K562 (cell line): ENCODE data around the gene SNRNP200. TPM values are rescaled to one million over a fixed set of nuclear protein-coding genes. Genes with fewer than 3 reads are reported as not detected.

ENCODE experiments used
- ATAC-seq: fragments of 200-7000 bp; cut with Tn5 transposase; 3 replicates; pipeline ENCODE4 v1.9.1; 2020; ENCODE audit warnings: moderate library complexity
- BruUV-seq: library from RNA; stranded (reverse); fragments of 400-500 nt; replicated peaks from 2 replicates; lab custom pipeline; 2021; lab: Mats Ljungman, UMichigan
- CTCF ChIA-PET: fragments of 300-600 bp; formaldehyde crosslinking; extraction: SDS; loops from one replicate; lab custom pipeline; 2021; ENCODE audit warnings: low intra/inter-chr PET ratio; lab: Yijun Ruan, JAX
- POLR2A ChIA-PET: fragments of 300-600, 350-650 bp; sonication (Branson Sonifier 250); formaldehyde crosslinking; extraction: SDS; loops from one replicate; lab custom pipeline; 2021; ENCODE audit warnings: antibody characterized with exemption, inconsistent platforms; lab: Yijun Ruan, JAX
- DNase-seq, 4 experiments: peaks; one replicate each; pipeline versions ENCODE4 v3.0.0 to v3.0.0-alpha.2; 2011 to 2018; ENCODE audit warnings: low spot score in 3 of 4, mixed read lengths in 3 of 4; ENCODE audit errors: extremely low read depth in 1 of 4
- FAIRE-seq: peaks from 2 replicates; lab custom pipeline; 2011; peaks lifted over from hg19 to GRCh38; lab: Jason Lieb, UNC
- H2AFZ ChIP-seq: 2 replicates; pipeline ENCODE4 v1.6.0; 2011; ENCODE audit warnings: low read depth, low read length, control low read depth, inconsistent platforms
- H3K27ac ChIP-seq: fragments of 200-600 bp; 3 replicates; pipeline ENCODE4 v1.8.0; 2011; ENCODE audit warnings: low read depth, mild to moderate bottlenecking, control low read depth, inconsistent platforms, low read length, moderate library complexity, mixed read lengths; ENCODE audit errors: extremely low read depth
- H3K27me3 ChIP-seq, 2 experiments: fragments of 300-600 bp in 1 of 2; 2 replicates in 1 of 2; 3 replicates in 1 of 2; pipeline versions ENCODE4 v1.6.0 to v1.8.0; 2011; ENCODE audit warnings: inconsistent platforms in 2 of 2, low read length in 2 of 2, mild to moderate bottlenecking in 1 of 2, mixed read lengths in 1 of 2, moderate library complexity in 1 of 2; ENCODE audit not compliant: control insufficient read depth in 2 of 2, insufficient read depth in 2 of 2
- H3K36me3 ChIP-seq: fragments of 300-600 bp; 3 replicates; pipeline ENCODE4 v1.8.0; 2011; ENCODE audit warnings: mild to moderate bottlenecking, low read length, inconsistent platforms; ENCODE audit not compliant: control insufficient read depth, insufficient read depth
- H3K4me1 ChIP-seq, 2 experiments: fragments of 200-600 bp in 1 of 2; replicated peaks in 1 of 2; 2 replicates in 1 of 2; 3 replicates in 1 of 2; pipeline versions ENCODE4 v1.5.1 to v1.8.0; 2011; ENCODE audit warnings: inconsistent platforms in 2 of 2, low read length in 2 of 2, mild to moderate bottlenecking in 1 of 2, mixed read lengths in 1 of 2, moderate library complexity in 1 of 2; ENCODE audit not compliant: control insufficient read depth in 2 of 2, insufficient read depth in 2 of 2
- H3K4me2 ChIP-seq: 2 replicates; pipeline ENCODE4 v1.6.1; 2011; ENCODE audit warnings: low read length, control low read depth, inconsistent platforms, mixed read lengths; ENCODE audit not compliant: insufficient read depth
- H3K4me3 ChIP-seq: fragments of 200-600 bp; sonication (generic), shearing (Covaris generic); 2 replicates; pipeline ENCODE4 v1.5.1; 2016; ENCODE audit warnings: control low read depth, inconsistent platforms
- H3K79me2 ChIP-seq: fragments of 200-600 bp; 3 replicates; pipeline ENCODE4 v1.8.0; 2011; ENCODE audit warnings: low read length, inconsistent platforms; ENCODE audit not compliant: control insufficient read depth, insufficient read depth
- H3K9ac ChIP-seq, 2 experiments: 2 replicates each; pipeline versions ENCODE4 v1.6.0 to v1.6.1; 2011; ENCODE audit warnings: low read depth in 2 of 2, low read length in 2 of 2, control low read depth in 1 of 2, inconsistent platforms in 1 of 2, mild to moderate bottlenecking in 1 of 2, mixed read lengths in 1 of 2; ENCODE audit not compliant: insufficient read depth in 1 of 2
- H3K9me1 ChIP-seq: one replicate; pipeline ENCODE4 v1.6.0; 2011; ENCODE audit warnings: inconsistent platforms, mild to moderate bottlenecking, low read length, moderate library complexity; ENCODE audit not compliant: control insufficient read depth, insufficient read depth
- H3K9me3 ChIP-seq: replicated peaks from 2 replicates; pipeline ENCODE4 v1.5.1; 2011; ENCODE audit warnings: low read depth, low read length, inconsistent platforms; ENCODE audit not compliant: control insufficient read depth, insufficient read depth
- H4K20me1 ChIP-seq: replicated peaks from 2 replicates; pipeline ENCODE4 v1.6.1; 2011; ENCODE audit warnings: low read length, inconsistent platforms, mixed read lengths; ENCODE audit not compliant: control insufficient read depth, insufficient read depth
- FOXJ2 ChIP-seq: fragments of 200-800 bp; sonication (Bioruptor generic); IDR thresholded peaks from 2 replicates; pipeline ENCODE4 v1.6.1; 2016; ENCODE audit warnings: missing genetic modification characterization, missing compliant biosample characterization
- NONO ChIP-seq, 2 experiments: fragments of 200-400 bp in 1 of 2; fragments of 450-650 bp in 1 of 2; formaldehyde crosslinking in 1 of 2; IDR thresholded peaks; 2 replicates each; pipeline ENCODE4 v1.6.1; 2017; ENCODE audit warnings: low read depth in 2 of 2, mild to moderate bottlenecking in 2 of 2, moderate library complexity in 2 of 2, low read length in 1 of 2
- PCBP1 ChIP-seq: fragments of 200-400 bp; formaldehyde crosslinking; IDR thresholded peaks from 2 replicates; pipeline ENCODE4 v1.6.1; 2018; ENCODE audit warnings: mild to moderate bottlenecking, low read depth, low read length; ENCODE audit not compliant: poor library complexity, severe bottlenecking
- TARDBP ChIP-seq: fragments of 450-650 bp; IDR thresholded peaks from 2 replicates; pipeline ENCODE4 v1.6.1; 2016
- WGBS: fragments of 100-300 bp; shearing (Covaris generic); methylation state at CpG from one replicate; pipeline ENCODE4 v1.1.6; 2016; ENCODE audit warnings: low coverage, mixed read lengths; ENCODE audit not compliant: insufficient coverage; ENCODE audit errors: missing lambda C conversion rate; 5-methylcytosine and 5-hydroxymethylcytosine counted together
- in situ Hi-C: fragments of 300-500 bp; cut with MboI; formaldehyde crosslinking; loops from 4 replicates; pipeline ENCODE4 v1.15.0; 2018; ENCODE audit warnings: inconsistent platforms, mixed read lengths
- intact Hi-C: fragments of 100-400 bp; cut with micrococcal nuclease; formaldehyde crosslinking; loops from 2 replicates; pipeline ENCODE4 v1.14.2; 2022
- polyA plus RNA-seq, 8 experiments: library from polyadenylated mRNA; depleted of rRNA in 4 of 8; stranded (reverse) in 5 of 8; unstranded in 3 of 8; fragments of >200 nt; fragmentation: Nextera tagmentation in 2 of 8; fragmentation: Illumina TruSeq in 1 of 8; extraction: Ambion mirVana in 2 of 8; extraction: Trizol in 1 of 8; gene quantifications; 2 replicates each; pipeline versions ENCODE4 v1.2.1 to v1.2.3, GENCODE V29; 2011 to 2014; ENCODE audit warnings: inconsistent platforms in 1 of 8, missing spikeins in 1 of 8
- total RNA-seq, 7 experiments: library from RNA; depleted of rRNA in 6 of 7; stranded (reverse); fragments of >200 nt in 6 of 7; fragmentation: Illumina TruSeq in 2 of 7; extraction: Trizol in 2 of 7; gene quantifications; 2 replicates each; pipeline versions ENCODE4 v1.2.1 to v1.2.3, GENCODE V29; 2011 to 2021; ENCODE audit warnings: low replicate concordance in 1 of 7
- TF ChIP-seq, protein P1 (sequence below): fragments of 250-450 bp; sonication (Bioruptor Pico); IDR thresholded peaks from 2 replicates; pipeline ENCODE4 v1.8.0; 2022; ENCODE audit warnings: inconsistent platforms
- TF ChIP-seq, protein P2 (sequence below): fragments of 250-450 bp; sonication (Bioruptor Pico); IDR thresholded peaks from 2 replicates; pipeline ENCODE4 v1.4.0; 2020; ENCODE audit warnings: mild to moderate bottlenecking, moderate library complexity
- TF ChIP-seq, protein P3 (sequence below): sonication (generic); formaldehyde crosslinking; IDR thresholded peaks from 2 replicates; pipeline ENCODE4 v1.4.0; 2020; ENCODE audit warnings: mild to moderate bottlenecking, missing genetic modification reagents
- TF ChIP-seq, protein P4 (sequence below): fragments of 450-650 bp; IDR thresholded peaks from 2 replicates; pipeline ENCODE4 v1.6.1; 2016; ENCODE audit warnings: mild to moderate bottlenecking
- TF ChIP-seq, protein P5 (sequence below): fragments of 450-650 bp; IDR thresholded peaks from 2 replicates; pipeline ENCODE4 v1.6.1; 2016; ENCODE audit warnings: antibody characterized with exemption

Gene SNRNP200
- total and polyA plus RNA-seq, 9 of the 15 experiments (the other 6 are each of a cell fraction or from before 2014, with no cell fraction given), result 76.1 to 231 (median 155) TPM

DNA sequence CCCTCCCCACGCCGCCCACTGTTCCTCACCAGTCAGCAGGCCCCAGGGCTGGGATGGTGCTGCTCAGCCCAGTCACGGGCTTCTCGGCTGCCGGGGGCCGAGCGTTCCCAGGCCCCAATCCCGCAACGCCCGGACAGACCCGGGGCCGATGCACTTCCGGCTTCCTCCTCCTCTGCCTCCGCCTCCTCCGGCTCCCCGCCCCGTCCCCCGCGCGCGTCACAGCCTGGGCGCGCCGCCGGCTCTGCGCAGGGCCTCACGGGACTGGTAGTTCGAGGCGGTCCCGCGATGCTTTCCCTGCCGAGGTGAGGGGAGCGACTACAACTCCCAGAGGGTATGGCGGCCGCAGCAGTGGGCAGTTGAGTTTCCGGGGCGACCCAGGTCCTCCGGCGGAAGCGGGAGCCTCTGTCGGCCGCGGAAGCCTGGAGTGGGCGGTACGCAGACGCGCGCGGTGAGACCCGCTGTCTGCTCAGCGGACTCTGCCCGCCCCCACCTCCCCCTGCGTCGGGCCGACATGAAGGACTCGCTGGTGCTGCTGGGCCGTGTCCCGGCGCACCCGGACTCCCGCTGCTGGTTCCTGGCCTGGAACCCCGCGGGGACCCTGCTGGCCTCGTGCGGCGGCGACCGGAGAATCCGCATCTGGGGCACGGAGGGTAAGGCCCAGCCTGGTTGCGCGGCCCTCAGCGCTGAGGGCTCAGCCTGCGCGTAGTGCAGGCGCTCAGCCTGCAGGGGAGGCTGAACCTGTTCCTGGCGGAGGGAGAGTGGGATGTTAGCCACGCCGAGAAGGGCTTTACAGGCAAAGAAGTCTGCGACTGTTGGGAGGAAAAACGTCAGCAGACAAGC is 39.3 kb downstream of the SNRNP200 start, which contains the start of the genes CIAO1 and TMEM127:
Gene CIAO1, plus strand, starts transcription at position 386 of the 840 bp plus-strand sequence. Its CDS starts 126 bp downstream, at position 512.
Gene TMEM127, minus strand, starts transcription at position 158 of the 840 bp plus-strand sequence. CDS start 616 bp downstream, outside the sequence.
- BruUV-seq, result TSS peak; percentile 70
- Histone ChIP-seq H2AFZ (peak within 1 kb of the TSS; percentile 96), H3K27me3 (no peaks in the 10 kb centered on the region), H3K36me3 (peaks cover 52% of the 10 kb centered on the region), H3K9me3 (no peaks in the 10 kb centered on the region), H3K9ac (peak within 1 kb of the TSS; percentile 89 to 99), H3K4me1 (peaks cover 21 to 27% of the 10 kb centered on the region in 2 experiments), H3K79me2 (peaks cover 50% of the 10 kb centered on the region), H4K20me1 (0 out of 2 replicates have a peak, but pooled peaks cover 13% of the 10 kb centered on the region), H3K4me3 (peak within 1 kb of the TSS; percentile 84), H3K27ac (peak within 1 kb of the TSS; percentile 78), H3K4me2 (peak within 1 kb of the TSS; percentile 99), H3K9me1 (no peaks in the 10 kb centered on the region)
- FAIRE-seq (peak; percentile 94), ATAC-seq (peak; percentile 98), DNase-seq (peak; percentile 93 to 98 (median 95))
- intact Hi-C loops, result loop anchor here (2.0 to 10.0 kb wide), 2 partner anchors 91 to 239 kb away; partner anchors contain the start of gene NEURL3
- ChIA-PET CTCF (interaction anchor here (0.7 kb wide), 1 partner anchor 125 kb away, joined by 3 read pairs; no protein-coding TSS in a partner anchor), POLR2A (interaction anchor here (0.6 to 1.2 kb wide), 6 partner anchors 11 to 270 kb away, joined by 3 to 4 read pairs (median 3); partner anchors contain the start of gene STARD7)
- in situ Hi-C loops, result no loop called here
- WGBS, result 0% methylated on average over 60 of the region's 81 CpGs
- TF ChIP-seq, protein P1, sequence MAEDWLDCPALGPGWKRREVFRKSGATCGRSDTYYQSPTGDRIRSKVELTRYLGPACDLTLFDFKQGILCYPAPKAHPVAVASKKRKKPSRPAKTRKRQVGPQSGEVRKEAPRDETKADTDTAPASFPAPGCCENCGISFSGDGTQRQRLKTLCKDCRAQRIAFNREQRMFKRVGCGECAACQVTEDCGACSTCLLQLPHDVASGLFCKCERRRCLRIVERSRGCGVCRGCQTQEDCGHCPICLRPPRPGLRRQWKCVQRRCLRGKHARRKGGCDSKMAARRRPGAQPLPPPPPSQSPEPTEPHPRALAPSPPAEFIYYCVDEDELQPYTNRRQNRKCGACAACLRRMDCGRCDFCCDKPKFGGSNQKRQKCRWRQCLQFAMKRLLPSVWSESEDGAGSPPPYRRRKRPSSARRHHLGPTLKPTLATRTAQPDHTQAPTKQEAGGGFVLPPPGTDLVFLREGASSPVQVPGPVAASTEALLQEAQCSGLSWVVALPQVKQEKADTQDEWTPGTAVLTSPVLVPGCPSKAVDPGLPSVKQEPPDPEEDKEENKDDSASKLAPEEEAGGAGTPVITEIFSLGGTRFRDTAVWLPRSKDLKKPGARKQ, result no peak
- 0 out of 2 replicates have a peak, but pooled peaks have one; percentile 48 for TF ChIP-seq TARDBP
- peak; percentile 63 for TF ChIP-seq PCBP1
- TF ChIP-seq, protein P2, sequence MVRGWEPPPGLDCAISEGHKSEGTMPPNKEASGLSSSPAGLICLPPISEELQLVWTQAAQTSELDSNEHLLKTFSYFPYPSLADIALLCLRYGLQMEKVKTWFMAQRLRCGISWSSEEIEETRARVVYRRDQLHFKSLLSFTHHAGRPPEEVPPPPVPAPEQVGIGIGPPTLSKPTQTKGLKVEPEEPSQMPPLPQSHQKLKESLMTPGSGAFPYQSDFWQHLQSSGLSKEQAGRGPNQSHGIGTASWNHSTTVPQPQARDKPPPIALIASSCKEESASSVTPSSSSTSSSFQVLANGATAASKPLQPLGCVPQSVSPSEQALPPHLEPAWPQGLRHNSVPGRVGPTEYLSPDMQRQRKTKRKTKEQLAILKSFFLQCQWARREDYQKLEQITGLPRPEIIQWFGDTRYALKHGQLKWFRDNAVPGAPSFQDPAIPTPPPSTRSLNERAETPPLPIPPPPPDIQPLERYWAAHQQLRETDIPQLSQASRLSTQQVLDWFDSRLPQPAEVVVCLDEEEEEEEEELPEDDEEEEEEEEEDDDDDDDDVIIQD (CRISPR knock-in tag), result no peak
- TF ChIP-seq, protein P3, sequence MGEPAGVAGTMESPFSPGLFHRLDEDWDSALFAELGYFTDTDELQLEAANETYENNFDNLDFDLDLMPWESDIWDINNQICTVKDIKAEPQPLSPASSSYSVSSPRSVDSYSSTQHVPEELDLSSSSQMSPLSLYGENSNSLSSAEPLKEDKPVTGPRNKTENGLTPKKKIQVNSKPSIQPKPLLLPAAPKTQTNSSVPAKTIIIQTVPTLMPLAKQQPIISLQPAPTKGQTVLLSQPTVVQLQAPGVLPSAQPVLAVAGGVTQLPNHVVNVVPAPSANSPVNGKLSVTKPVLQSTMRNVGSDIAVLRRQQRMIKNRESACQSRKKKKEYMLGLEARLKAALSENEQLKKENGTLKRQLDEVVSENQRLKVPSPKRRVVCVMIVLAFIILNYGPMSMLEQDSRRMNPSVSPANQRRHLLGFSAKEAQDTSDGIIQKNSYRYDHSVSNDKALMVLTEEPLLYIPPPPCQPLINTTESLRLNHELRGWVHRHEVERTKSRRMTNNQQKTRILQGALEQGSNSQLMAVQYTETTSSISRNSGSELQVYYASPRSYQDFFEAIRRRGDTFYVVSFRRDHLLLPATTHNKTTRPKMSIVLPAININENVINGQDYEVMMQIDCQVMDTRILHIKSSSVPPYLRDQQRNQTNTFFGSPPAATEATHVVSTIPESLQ (CRISPR knock-in tag), result 0 out of 2 replicates have a peak, but pooled peaks have one; percentile 30
- TF ChIP-seq, protein P4, sequence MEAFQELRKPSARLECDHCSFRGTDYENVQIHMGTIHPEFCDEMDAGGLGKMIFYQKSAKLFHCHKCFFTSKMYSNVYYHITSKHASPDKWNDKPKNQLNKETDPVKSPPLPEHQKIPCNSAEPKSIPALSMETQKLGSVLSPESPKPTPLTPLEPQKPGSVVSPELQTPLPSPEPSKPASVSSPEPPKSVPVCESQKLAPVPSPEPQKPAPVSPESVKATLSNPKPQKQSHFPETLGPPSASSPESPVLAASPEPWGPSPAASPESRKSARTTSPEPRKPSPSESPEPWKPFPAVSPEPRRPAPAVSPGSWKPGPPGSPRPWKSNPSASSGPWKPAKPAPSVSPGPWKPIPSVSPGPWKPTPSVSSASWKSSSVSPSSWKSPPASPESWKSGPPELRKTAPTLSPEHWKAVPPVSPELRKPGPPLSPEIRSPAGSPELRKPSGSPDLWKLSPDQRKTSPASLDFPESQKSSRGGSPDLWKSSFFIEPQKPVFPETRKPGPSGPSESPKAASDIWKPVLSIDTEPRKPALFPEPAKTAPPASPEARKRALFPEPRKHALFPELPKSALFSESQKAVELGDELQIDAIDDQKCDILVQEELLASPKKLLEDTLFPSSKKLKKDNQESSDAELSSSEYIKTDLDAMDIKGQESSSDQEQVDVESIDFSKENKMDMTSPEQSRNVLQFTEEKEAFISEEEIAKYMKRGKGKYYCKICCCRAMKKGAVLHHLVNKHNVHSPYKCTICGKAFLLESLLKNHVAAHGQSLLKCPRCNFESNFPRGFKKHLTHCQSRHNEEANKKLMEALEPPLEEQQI, result no peak
- TF ChIP-seq, protein P5, sequence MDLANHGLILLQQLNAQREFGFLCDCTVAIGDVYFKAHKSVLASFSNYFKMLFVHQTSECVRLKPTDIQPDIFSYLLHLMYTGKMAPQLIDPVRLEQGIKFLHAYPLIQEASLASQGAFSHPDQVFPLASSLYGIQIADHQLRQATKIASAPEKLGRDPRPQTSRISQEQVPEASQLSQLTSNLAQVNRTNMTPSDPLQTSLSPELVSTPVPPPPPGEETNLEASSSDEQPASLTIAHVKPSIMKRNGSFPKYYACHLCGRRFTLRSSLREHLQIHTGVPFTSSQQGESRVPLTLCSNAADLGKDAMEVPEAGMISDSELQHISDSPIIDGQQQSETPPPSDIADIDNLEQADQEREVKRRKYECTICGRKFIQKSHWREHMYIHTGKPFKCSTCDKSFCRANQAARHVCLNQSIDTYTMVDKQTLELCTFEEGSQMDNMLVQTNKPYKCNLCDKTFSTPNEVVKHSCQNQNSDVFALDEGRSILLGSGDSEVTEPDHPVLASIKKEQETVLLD, result no peak
- peak in 1 of 2 experiments; percentile 58; a peak in 1 of 4 replicates for TF ChIP-seq NONO (IDR thresholded peaks at IDR 0.05; ENCODE audit: low read depth in 2 of 2, low read length in 1 of 2)
- 0 out of 2 replicates have a peak, but pooled peaks have one; percentile 43 for TF ChIP-seq FOXJ2 (tag)
